ENCODE data around the gene CEP63. TPM values are rescaled to one million over a fixed set of nuclear protein-coding genes. Genes with fewer than 3 reads are reported as not detected.

CEP63 gene
- total and polyA plus RNA-seq, 9 of the 15 experiments (the other 6 are each of a cell fraction or from before 2014, with no cell fraction given) = 5.1 to 17.8 (median 10.6) TPM

DNA sequence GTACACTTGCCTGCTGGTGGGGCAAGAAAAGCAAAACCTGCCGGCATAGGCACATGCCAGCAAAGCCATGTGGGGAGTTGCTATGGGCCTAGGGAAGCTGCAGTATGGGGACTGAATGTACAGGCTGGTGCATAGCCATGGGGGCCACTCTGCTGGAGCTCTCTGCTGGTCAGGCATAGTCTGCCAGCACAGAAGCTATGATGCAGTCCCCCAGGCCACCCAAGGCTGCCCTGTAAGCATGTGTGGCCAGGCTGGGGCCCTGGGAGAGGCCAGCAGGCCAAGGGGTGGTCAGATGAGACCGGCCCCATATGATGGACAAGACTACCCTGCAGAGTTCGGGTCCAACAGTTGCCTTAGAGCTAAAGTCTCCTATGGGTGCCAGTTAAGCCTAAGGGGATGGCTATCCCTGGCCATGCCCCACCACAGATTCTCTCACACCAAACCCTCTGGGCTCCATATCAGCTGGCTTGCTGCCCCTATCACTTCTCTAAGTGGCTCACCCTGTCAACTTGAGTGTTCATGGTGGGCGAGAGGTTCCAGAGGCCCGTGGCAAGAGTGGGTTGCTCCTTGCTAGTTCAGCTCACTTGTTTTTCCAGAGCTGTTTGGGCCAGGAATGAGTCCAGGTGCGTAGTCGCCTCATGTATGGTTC lies 41.8 kb downstream of the CEP63 start:
- FAIRE-seq = no peak
- H3K79me2 ChIP-seq (ENCODE audit: control insufficient read depth, insufficient read depth, low read length) = no peaks in the 10 kb centered on the region
- BruUV-seq (replicated peaks) = no TSS peak
- CTCF ChIA-PET (ENCODE audit: low intra/inter-chr PET ratio) = no interaction called here
- no peak for TF ChIP-seq TBL1XR1 (IDR thresholded peaks at IDR 0.05; ENCODE audit: low read length in 2 of 2)
- no peaks in the 10 kb centered on the region for H3K9me3 ChIP-seq (replicated peaks; ENCODE audit: control insufficient read depth, insufficient read depth, low read depth, low read length)
- in situ Hi-C loops (cut with MboI) = no loop called here
- H3K27ac ChIP-seq (ENCODE audit: extremely low read depth, low read depth, low read length) = no peak overlapping the region
- H3K9me1 ChIP-seq (ENCODE audit: control insufficient read depth, insufficient read depth, low read length) = no peaks in the 10 kb centered on the region
- H3K9ac ChIP-seq (ENCODE audit: insufficient read depth in 1 of 2, low read depth in 2 of 2, low read length in 2 of 2) = no peak overlapping the region
- H3K36me3 ChIP-seq (ENCODE audit: control insufficient read depth, insufficient read depth, low read length) = no peaks in the 10 kb centered on the region
- 63% methylated on average over 6 of the region's 7 CpGs for WGBS (ENCODE audit: insufficient coverage, low coverage, missing lambda C conversion rate)
- no peaks in the 10 kb centered on the region for H3K27me3 ChIP-seq (ENCODE audit: control insufficient read depth in 2 of 2, insufficient read depth in 2 of 2, low read length in 2 of 2)
- no peak overlapping the region for H3K4me2 ChIP-seq (ENCODE audit: insufficient read depth, low read length)
- no peak for DNase-seq (ENCODE audit: extremely low read depth in 1 of 4, low spot score in 3 of 4)
- no peak overlapping the region for H3K4me3 ChIP-seq
- H2AFZ ChIP-seq (ENCODE audit: low read depth, low read length) = no peak overlapping the region
- H3K4me1 ChIP-seq (replicated peaks in 1 of 2; ENCODE audit: control insufficient read depth in 2 of 2, insufficient read depth in 2 of 2, low read length in 2 of 2) = no peaks in the 10 kb centered on the region; a peak in 1 of 5 replicates
- intact Hi-C loops (cut with micrococcal nuclease) = no loop called here
- ATAC-seq = no peak
- POLR2A ChIA-PET = interaction anchor here (0.9 to 2.2 kb wide), 2 partner anchors 9 to 10 kb away, joined by 3 to 6 read pairs; no protein-coding TSS in a partner anchor
- H4K20me1 ChIP-seq (replicated peaks; ENCODE audit: control insufficient read depth, insufficient read depth, low read length) = no peaks in the 10 kb centered on the region

DNA sequence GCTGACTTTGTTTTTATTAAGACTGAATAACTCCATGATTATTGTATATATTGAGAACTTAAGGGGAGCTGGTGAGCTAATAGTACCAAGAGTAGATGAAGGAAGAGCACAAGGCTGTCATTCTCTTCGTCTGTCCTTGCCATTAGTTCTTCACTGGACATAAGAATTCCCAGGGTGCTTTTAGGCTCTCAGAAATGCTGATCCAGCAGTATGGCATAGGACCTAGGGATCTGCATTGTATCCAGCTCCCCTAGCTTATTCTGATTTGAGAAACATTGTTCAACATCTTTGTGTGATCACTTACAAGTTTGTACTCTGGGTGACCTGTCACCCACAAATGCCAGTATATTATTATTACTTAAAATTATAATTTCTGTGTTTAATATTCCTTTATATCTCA lies 47.6 kb downstream of the CEP63 start:
- ATAC-seq (no peak), FAIRE-seq (no peak), DNase-seq (ENCODE audit: extremely low read depth in 1 of 4, low spot score in 3 of 4) (no peak)
- POLR2A ChIA-PET = interaction anchor here (0.6 kb wide), 1 partner anchor 372 kb away, joined by 3 read pairs; no protein-coding TSS in a partner anchor
- Histone ChIP-seq H3K79me2 (ENCODE audit: control insufficient read depth, insufficient read depth, low read length) (no peaks in the 10 kb centered on the region), H3K4me1 (replicated peaks in 1 of 2; ENCODE audit: control insufficient read depth in 2 of 2, insufficient read depth in 2 of 2, low read length in 2 of 2) (peaks cover 0 to 6% of the 10 kb centered on the region in 2 experiments; a peak in 1 of 5 replicates), H4K20me1 (replicated peaks; ENCODE audit: control insufficient read depth, insufficient read depth, low read length) (no peaks in the 10 kb centered on the region), H2AFZ (ENCODE audit: low read depth, low read length) (no peak overlapping the region), H3K27me3 (ENCODE audit: control insufficient read depth in 2 of 2, insufficient read depth in 2 of 2, low read length in 2 of 2) (no peaks in the 10 kb centered on the region), H3K9me1 (ENCODE audit: control insufficient read depth, insufficient read depth, low read length) (no peaks in the 10 kb centered on the region), H3K4me3 (no peak overlapping the region), H3K36me3 (ENCODE audit: control insufficient read depth, insufficient read depth, low read length) (no peaks in the 10 kb centered on the region; the same call in 2 of the 3 replicates), H3K27ac (ENCODE audit: extremely low read depth, low read depth, low read length) (no peak overlapping the region), H3K4me2 (ENCODE audit: insufficient read depth, low read length) (no peak overlapping the region), H3K9me3 (replicated peaks; ENCODE audit: control insufficient read depth, insufficient read depth, low read depth, low read length) (no peaks in the 10 kb centered on the region), H3K9ac (ENCODE audit: insufficient read depth in 1 of 2, low read depth in 2 of 2, low read length in 2 of 2) (no peak overlapping the region)
- in situ Hi-C loops (cut with MboI) = no loop called here
- intact Hi-C loops (cut with micrococcal nuclease) = no loop called here
- no TSS peak for BruUV-seq (replicated peaks)
- WGBS (ENCODE audit: insufficient coverage, low coverage, missing lambda C conversion rate) = 0% methylated on average over 1 of the region's 1 CpG
- CTCF ChIA-PET (ENCODE audit: low intra/inter-chr PET ratio) = no interaction called here
- TF ChIP-seq MAFF (IDR thresholded peaks at IDR 0.05; ENCODE audit: low read length) (peak; percentile 59), HDAC8 (tag; IDR thresholded peaks at IDR 0.05) (no peak), USF1 (CRISPR knock-in tag; IDR thresholded peaks at IDR 0.05) (no peak), ZNF398 (CRISPR knock-in tag; IDR thresholded peaks at IDR 0.05) (no peak), DIDO1 (tag; IDR thresholded peaks at IDR 0.05; ENCODE audit: low read depth) (no peak), TCF7 (IDR thresholded peaks at IDR 0.05; ENCODE audit: borderline replicate concordance) (no peak), POU5F1 (IDR thresholded peaks at IDR 0.05; ENCODE audit: borderline replicate concordance, low read depth, low read length, partially characterized antibody) (no peak), SRF (CRISPR knock-in tag; IDR thresholded peaks at IDR 0.05) (no peak), SMC3 (conservative IDR thresholded peaks at IDR 0.05; ENCODE audit: insufficient read depth, low read depth, low read length) (no peak), ZNF12 (CRISPR knock-in tag; IDR thresholded peaks at IDR 0.05) (no peak)
- TF ChIP-seq, protein P1, sequence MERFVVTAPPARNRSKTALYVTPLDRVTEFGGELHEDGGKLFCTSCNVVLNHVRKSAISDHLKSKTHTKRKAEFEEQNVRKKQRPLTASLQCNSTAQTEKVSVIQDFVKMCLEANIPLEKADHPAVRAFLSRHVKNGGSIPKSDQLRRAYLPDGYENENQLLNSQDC (CRISPR knock-in tag; IDR thresholded peaks at IDR 0.05) = no peak
